K562 (cell line): ENCODE measurements around the gene SIRT4. TPM values are rescaled to one million over a fixed set of nuclear protein-coding genes. Genes with fewer than 3 reads are reported as not detected.

Experiments
- AFF4 ChIP-seq: sonication (generic); formaldehyde crosslinking; IDR thresholded peaks from 2 replicates; pipeline ENCODE4 v1.8.0; 2023; ENCODE audit warnings: mild to moderate bottlenecking, missing genetic modification reagents
- NONO ChIP-seq, 2 experiments: fragments of 200-400 bp in 1 of 2; fragments of 450-650 bp in 1 of 2; formaldehyde crosslinking in 1 of 2; IDR thresholded peaks; 2 replicates each; pipeline ENCODE4 v1.6.1; 2017; ENCODE audit warnings: low read depth in 2 of 2, mild to moderate bottlenecking in 2 of 2, moderate library complexity in 2 of 2, low read length in 1 of 2
- SMARCC2 ChIP-seq: fragments of 450-650 bp; IDR thresholded peaks from 2 replicates; pipeline ENCODE4 v1.6.1; 2017; ENCODE audit warnings: antibody characterized with exemption, moderate library complexity, mild to moderate bottlenecking, low read depth
- SNRNP70 ChIP-seq: fragments of 200-400 bp; formaldehyde crosslinking; optimal IDR thresholded peaks from 2 replicates; pipeline ENCODE3; 2017; ENCODE audit warnings: low read depth, low read length
- ZC3H11A ChIP-seq: IDR thresholded peaks from 2 replicates; pipeline ENCODE4 v1.6.1; 2012; ENCODE audit warnings: low read depth, low read length, improper control_type of control experiment
- ZMIZ1 ChIP-seq, 2 experiments: fragments of 150-350 bp in 1 of 2; IDR thresholded peaks; 2 replicates each; pipeline ENCODE4 v1.6.1; 2012 to 2016; ENCODE audit warnings: low read depth in 2 of 2, low read length in 2 of 2, mild to moderate bottlenecking in 1 of 2, moderate library complexity in 1 of 2
- ZNF316 ChIP-seq: fragments of 450-650 bp; IDR thresholded peaks from 2 replicates; pipeline ENCODE4 v1.6.1; 2016
- ZNF561 ChIP-seq: fragments of 450-650 bp; formaldehyde crosslinking; conservative IDR thresholded peaks from 2 replicates; pipeline ENCODE4 v1.4.0; 2020; ENCODE audit warnings: mild to moderate bottlenecking, moderate library complexity
- polyA plus RNA-seq, 8 experiments: library from polyadenylated mRNA; depleted of rRNA in 4 of 8; stranded (reverse) in 5 of 8; unstranded in 3 of 8; fragments of >200 nt; fragmentation: Nextera tagmentation in 2 of 8; fragmentation: Illumina TruSeq in 1 of 8; extraction: Ambion mirVana in 2 of 8; extraction: Trizol in 1 of 8; gene quantifications; 2 replicates each; pipeline versions ENCODE4 v1.2.1 to v1.2.3, GENCODE V29; 2011 to 2014; ENCODE audit warnings: inconsistent platforms in 1 of 8, missing spikeins in 1 of 8
- total RNA-seq, 7 experiments: library from RNA; depleted of rRNA in 6 of 7; stranded (reverse); fragments of >200 nt in 6 of 7; fragmentation: Illumina TruSeq in 2 of 7; extraction: Trizol in 2 of 7; gene quantifications; 2 replicates each; pipeline versions ENCODE4 v1.2.1 to v1.2.3, GENCODE V29; 2011 to 2021; ENCODE audit warnings: low replicate concordance in 1 of 7
- TF ChIP-seq, protein P1 (sequence below), 3 experiments: IDR thresholded peaks in 2 of 3; conservative IDR thresholded peaks in 1 of 3; 2 replicates each; pipeline ENCODE4 v1.5.1; 2011 to 2012; ENCODE audit warnings: low read length in 3 of 3, mild to moderate bottlenecking in 3 of 3, control low read depth in 2 of 3, improper control_type of control experiment in 1 of 3, inconsistent platforms in 1 of 3, low read depth in 1 of 3, mixed read lengths in 1 of 3, moderate library complexity in 1 of 3; ENCODE audit not compliant: insufficient read depth in 2 of 3
- TF ChIP-seq, protein P2 (sequence below): IDR thresholded peaks from 2 replicates; pipeline ENCODE4 v1.6.1; 2016; ENCODE audit warnings: missing genetic modification characterization, missing compliant biosample characterization
- TF ChIP-seq, protein P3 (sequence below): fragments of 450-650 bp; formaldehyde crosslinking; IDR thresholded peaks from 2 replicates; pipeline ENCODE4 v1.4.0; 2020; ENCODE audit warnings: mild to moderate bottlenecking, moderate library complexity

SIRT4 gene
- total and polyA plus RNA-seq, 9 of the 15 experiments (the other 6 are each of a cell fraction or from before 2014, with no cell fraction given): 0.86 to 5.2 (median 2.4) TPM

- peak; percentile 95; the same call in 1 of the 2 replicates for TF ChIP-seq AFF4 (CRISPR knock-in tag)
- no peak for TF ChIP-seq SMARCC2
- TF ChIP-seq, protein P1, sequence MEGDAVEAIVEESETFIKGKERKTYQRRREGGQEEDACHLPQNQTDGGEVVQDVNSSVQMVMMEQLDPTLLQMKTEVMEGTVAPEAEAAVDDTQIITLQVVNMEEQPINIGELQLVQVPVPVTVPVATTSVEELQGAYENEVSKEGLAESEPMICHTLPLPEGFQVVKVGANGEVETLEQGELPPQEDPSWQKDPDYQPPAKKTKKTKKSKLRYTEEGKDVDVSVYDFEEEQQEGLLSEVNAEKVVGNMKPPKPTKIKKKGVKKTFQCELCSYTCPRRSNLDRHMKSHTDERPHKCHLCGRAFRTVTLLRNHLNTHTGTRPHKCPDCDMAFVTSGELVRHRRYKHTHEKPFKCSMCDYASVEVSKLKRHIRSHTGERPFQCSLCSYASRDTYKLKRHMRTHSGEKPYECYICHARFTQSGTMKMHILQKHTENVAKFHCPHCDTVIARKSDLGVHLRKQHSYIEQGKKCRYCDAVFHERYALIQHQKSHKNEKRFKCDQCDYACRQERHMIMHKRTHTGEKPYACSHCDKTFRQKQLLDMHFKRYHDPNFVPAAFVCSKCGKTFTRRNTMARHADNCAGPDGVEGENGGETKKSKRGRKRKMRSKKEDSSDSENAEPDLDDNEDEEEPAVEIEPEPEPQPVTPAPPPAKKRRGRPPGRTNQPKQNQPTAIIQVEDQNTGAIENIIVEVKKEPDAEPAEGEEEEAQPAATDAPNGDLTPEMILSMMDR (IDR thresholded peaks at IDR 0.05 in 2 of 3, conservative IDR thresholded peaks at IDR 0.05 in 1 of 3; ENCODE audit: insufficient read depth in 2 of 3, low read depth in 1 of 3, low read length in 3 of 3): no peak
- peak; percentile 56 to 92; a peak in 3 of 4 replicates for TF ChIP-seq NONO (IDR thresholded peaks at IDR 0.05; ENCODE audit: low read depth in 2 of 2, low read length in 1 of 2)
- TF ChIP-seq, protein P2, sequence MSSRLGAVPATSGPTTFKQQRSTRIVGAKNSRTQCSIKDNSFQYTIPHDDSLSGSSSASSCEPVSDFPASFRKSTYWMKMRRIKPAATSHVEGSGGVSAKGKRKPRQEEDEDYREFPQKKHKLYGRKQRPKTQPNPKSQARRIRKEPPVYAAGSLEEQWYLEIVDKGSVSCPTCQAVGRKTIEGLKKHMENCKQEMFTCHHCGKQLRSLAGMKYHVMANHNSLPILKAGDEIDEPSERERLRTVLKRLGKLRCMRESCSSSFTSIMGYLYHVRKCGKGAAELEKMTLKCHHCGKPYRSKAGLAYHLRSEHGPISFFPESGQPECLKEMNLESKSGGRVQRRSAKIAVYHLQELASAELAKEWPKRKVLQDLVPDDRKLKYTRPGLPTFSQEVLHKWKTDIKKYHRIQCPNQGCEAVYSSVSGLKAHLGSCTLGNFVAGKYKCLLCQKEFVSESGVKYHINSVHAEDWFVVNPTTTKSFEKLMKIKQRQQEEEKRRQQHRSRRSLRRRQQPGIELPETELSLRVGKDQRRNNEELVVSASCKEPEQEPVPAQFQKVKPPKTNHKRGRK (tag): no peak
- no peak for TF ChIP-seq SNRNP70
- TF ChIP-seq ZNF316: peak; percentile 95
- TF ChIP-seq ZMIZ1 (IDR thresholded peaks at IDR 0.05; ENCODE audit: low read depth in 2 of 2, low read length in 2 of 2): peak in 1 of 2 experiments; percentile 99; a peak in 2 of 4 replicates
- TF ChIP-seq, protein P3, sequence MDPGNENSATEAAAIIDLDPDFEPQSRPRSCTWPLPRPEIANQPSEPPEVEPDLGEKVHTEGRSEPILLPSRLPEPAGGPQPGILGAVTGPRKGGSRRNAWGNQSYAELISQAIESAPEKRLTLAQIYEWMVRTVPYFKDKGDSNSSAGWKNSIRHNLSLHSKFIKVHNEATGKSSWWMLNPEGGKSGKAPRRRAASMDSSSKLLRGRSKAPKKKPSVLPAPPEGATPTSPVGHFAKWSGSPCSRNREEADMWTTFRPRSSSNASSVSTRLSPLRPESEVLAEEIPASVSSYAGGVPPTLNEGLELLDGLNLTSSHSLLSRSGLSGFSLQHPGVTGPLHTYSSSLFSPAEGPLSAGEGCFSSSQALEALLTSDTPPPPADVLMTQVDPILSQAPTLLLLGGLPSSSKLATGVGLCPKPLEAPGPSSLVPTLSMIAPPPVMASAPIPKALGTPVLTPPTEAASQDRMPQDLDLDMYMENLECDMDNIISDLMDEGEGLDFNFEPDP (CRISPR knock-in tag): no peak
- TF ChIP-seq ZNF561 (CRISPR knock-in tag): no peak
- TF ChIP-seq ZC3H11A: no peak
These were observed 9.2 kb upstream of the SIRT4 start, which contains the start of gene RNU4-1 (continued) for GRCh38 chr12:120292661-120293531.
